Esophagus muscularis mucosa (tissue), 3 donors: ENCODE data around the gene GFRA3.

ENCODE experiments used
- CTCF ChIP-seq, 3 experiments: fragments of 200-600 bp in 2 of 3; fragments of 450-650 bp in 1 of 3; sonication (generic) in 2 of 3; IDR thresholded peaks; one replicate each; pipeline ENCODE4 v1.5.1; 2017 to 2019; ENCODE audit warnings: antibody characterized with exemption in 3 of 3, mild to moderate bottlenecking in 2 of 3, moderate library complexity in 1 of 3
- POLR2A ChIP-seq: fragments of 450-650 bp; IDR thresholded peaks from one replicate; pipeline ENCODE4 v1.6.1; 2017; ENCODE audit warnings: antibody characterized with exemption, moderate library complexity, mild to moderate bottlenecking, low read depth
- POLR2AphosphoS5 ChIP-seq, 2 donors: sonication (generic); formaldehyde crosslinking; IDR thresholded peaks; one replicate each; pipeline ENCODE4 v1.6.1; 2017; ENCODE audit warnings: antibody characterized with exemption in 2 of 2

- no peak for TF ChIP-seq POLR2A
- TF ChIP-seq POLR2AphosphoS5 (IDR thresholded peaks at IDR 0.05), result no peak
- TF ChIP-seq CTCF (IDR thresholded peaks at IDR 0.05), result peak; percentile 41 to 54 (median 43)
Observed at GRCh38 chr5:138282920-138283742, 8.7 kb upstream of the GFRA3 start.
